Stimulated activated CD4-positive, alpha-beta T cell treated with anti-CD3 and anti-CD28 coated beads, Interleukin-12 subunit alpha, Interleukin-12 subunit beta, amount 100 ng/mL, for 4 hours (primary cell): ENCODE results near the gene SCFD1.
"Not testable (repeated sequence)": the region's sequence is repeated elsewhere in the genome, so short reads cannot be mapped to it uniquely, and the experiment has no call there.

Experiments used
- DNase-seq: peaks from one replicate; pipeline ENCODE4 v3.0.0-alpha.2; 2020

Gene SCFD1

DNA sequence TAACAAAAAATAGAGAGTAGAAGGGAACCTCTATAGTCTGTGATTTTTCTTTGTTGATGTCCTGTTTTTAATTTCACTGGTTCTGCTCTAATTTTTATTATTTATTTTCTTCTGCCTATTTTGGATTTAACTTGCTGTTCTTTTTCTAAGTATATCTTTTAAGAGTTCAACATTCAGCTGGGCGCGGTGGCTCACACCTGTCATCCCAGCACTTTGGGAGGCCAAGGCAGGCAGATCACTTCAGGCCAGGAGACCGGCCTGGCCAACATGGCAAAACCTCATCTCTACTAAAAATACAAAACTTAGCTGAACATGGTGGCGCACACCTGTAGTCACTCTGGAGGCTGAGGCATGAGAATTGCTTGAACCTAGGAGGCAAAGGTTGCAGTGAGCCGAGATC is 58.7 kb downstream of the SCFD1 start:
- not testable (repeated sequence) for DNase-seq

DNA sequence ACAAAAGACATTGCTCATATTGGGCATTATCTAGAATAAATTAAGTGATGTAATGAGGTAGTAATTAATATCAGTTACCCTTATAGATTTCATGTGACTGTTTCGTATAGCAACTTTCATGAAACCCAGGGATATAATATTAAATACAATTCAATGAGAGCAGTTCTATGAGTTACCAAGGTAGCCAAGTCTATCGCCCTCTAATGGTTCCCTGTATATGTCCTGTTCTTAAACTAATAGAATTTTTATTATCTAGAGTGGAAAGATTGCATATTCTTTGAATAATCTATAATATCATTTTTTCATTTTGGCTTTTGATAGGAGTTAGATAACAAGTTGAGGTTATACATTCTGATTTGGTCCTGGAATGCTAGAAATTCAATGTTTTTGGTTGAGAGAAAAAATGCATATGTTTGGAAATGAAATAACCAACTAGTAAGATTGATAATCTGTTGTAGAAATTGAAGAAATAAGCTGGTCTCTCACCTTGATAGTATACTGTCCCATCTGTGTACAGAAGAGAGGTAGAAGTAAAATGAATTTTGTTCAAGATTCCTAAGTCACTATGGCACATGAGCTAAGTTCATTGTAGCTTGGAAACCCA is 59.7 kb downstream of the SCFD1 start:
- DNase-seq = no peak

DNA sequence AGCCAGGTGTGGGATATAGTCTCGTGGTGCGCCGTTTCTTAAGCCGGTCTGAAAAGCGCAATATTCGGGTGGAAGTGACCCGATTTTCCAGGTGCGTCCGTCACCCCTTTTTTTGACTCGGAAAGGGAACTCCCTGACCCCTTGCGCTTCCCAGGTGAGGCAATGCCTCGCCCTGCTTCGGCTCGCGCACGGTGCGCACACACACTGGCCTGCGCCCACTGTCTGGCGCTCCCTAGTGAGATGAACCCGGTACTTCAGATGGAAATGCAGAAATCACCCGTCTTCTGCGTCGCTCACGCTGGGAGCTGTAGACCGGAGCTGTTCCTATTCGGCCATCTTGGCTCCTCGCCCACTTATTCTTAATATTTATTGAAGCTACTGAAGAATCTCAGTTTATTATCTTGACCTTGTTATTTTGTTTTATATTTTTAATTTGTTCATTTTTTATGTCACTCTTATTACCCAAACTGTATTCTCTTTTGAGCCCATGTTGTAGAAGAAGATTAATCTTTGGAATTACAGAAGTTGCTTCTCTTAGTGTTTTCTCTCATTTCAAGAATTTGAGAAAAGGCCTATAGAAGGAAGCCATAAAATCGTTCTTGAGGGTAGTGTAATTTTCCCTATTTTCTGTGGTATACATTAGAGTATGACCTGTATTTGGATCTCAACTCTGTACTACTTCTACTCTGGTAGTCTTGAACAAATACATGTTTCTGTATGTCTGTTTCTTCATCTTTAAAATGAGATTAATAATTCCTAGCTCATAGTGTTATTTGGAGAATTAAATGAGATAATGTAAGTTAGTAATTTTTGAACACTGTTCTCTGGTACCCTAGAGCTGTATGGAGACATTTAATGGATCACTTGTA is 68.6 kb downstream of the SCFD1 start:
- peak; percentile 1 for DNase-seq

DNA sequence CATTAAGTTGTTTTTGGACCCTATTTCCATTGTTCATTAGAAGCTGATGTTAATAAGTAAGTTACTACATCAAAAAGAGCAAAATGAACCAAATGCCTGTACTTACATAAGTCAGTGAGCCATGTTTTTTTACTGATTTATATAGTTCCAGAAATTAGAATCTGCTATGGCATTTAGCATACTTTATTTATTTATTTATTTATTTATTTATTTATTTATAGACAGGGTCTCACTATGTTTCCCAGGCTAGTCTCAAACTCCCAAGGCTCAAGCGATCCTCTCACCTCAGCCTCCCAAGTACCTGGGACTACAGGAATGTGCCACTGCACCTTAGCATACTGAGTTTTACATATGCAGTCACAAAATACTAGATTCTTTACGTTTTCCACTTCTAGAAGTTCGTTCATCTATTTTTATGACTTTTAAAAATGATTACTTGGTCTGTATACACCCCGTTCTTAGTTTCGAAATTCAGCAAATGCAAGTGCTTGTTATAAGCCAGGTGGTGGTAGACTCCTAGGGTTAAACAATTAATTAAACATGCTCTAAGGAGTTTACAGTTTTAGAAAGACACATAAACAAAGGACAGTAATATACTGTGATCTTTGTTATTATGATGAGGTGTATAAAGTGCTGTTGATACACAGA is 69.8 kb downstream of the SCFD1 start:
- DNase-seq = no peak

GRCh38 chr14:30692669-30693068 is 70.5 kb downstream of the SCFD1 start:
- DNase-seq = no peak

DNA sequence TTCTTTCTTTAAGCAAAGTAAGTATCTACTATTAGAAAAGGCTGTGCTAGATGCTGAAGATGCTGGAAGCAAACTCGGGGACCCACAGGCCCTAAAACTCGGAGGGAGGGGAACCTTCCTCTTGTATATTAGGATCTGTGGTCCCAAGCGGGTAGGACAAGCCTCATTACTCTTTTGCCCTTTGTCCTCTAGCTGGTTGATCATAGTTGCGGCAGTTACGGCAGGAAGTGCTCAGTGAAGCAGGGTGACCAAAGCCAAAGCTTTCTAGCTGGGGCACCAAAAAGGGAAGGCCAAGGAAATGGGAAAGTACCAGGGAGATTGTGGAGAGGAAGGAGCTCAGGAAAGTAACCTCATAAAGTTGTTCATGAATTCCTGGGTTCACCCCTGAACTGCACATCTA is 76.3 kb downstream of the SCFD1 start:
- no peak for DNase-seq

DNA sequence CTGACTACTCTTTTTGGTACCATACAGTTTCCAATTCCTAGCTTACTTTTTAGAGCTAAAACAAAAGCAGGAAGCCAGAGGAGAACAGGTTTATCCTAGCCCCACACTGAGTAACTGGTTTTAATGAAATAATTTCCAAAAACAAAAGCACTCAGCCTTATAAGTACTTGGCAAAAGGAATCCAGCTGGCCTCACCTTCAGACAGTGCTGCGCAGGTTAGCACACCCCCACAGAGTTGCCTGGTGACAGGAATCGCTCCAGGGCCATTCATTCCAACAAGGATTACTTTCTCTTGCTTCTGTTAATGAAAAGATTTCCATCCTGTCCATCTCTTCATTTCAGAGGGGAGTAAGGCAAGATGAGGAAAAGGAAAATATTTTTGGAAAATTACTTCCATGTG is 84.6 kb downstream of the SCFD1 start:
- DNase-seq = no peak

DNA sequence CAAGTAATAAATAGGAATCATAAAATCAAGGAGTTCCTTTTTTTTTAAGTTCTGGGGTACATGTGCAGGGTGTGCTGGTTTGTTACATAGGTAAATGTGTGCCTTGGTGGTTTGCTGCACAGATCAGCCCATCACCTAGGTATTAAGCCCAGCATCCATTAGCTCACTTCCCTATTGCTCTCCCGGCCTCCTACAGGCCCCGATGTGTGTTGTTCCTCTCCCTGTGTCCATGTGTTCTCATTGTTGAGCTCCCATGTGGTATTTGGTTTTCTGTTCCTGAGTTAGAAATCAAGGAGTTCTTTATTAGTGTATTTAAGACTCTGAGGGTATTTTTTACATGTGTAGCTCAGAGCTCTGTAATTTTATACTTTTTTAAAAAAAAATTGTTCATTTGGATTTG is 86.0 kb downstream of the SCFD1 start:
- no peak for DNase-seq

DNA sequence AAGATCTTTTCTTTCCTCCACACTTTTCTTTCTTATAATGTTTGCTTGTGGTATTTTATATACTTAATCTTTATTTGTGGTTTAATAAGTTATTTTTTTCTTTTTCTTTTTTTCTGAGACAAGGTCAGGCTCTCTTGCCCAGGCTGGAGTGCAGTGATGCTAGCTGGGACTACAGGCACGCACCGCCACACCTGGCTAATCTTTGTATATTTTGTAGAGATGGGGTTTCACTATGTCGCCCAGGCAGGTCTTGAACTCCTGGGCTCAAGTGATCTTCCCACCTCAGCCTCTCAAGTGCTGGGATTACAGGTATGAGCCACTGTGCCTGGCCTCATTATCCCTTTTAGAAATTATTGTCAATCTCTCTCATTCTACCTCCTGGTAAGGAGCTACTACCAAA is 87.1 kb downstream of the SCFD1 start:
- DNase-seq = no peak

DNA sequence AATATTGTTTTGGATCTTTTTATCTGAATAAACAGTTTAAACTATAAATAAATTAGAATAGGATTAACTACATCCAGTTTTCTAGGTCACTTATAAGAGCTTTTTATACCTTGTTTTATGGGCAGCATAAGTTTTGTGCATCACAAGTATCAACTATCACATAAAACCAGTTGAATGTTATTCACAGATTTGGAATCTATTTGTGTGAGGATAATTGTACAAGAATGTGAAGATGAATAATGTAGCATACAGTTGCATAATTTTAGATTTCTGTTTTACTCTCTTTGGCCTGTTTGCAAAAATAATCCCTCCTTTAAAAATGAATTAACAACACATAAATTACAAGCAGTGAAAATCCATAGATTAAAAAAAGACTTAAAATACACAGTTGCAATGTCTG is 88.8 kb downstream of the SCFD1 start:
- DNase-seq = no peak

- DNase-seq = no peak
Observed at GRCh38 chr14:30719137-30719536, 97.0 kb downstream of the SCFD1 start.

GRCh38 chr14:30725763-30726162 is 103.6 kb downstream of the SCFD1 start:
- DNase-seq = no peak

DNA sequence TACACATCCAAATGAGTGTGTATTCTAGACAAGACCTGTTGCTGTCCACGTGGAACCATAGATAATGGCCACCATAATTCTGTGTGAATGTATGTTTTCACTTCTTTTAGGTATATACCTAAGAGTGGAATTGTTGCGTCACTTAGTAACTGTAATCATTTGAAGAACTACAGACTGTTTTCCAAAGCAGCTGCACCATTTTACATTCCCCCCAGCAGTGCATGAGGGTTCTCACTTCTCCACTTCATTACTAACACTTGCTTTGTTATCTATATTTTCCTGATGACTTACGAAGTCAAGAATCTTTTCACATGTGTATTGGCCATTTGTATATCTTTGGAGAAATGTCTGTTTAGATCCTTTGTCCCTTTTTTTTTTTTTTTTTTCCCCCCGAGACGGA is 106.4 kb downstream of the SCFD1 start:
- DNase-seq = no peak

DNA sequence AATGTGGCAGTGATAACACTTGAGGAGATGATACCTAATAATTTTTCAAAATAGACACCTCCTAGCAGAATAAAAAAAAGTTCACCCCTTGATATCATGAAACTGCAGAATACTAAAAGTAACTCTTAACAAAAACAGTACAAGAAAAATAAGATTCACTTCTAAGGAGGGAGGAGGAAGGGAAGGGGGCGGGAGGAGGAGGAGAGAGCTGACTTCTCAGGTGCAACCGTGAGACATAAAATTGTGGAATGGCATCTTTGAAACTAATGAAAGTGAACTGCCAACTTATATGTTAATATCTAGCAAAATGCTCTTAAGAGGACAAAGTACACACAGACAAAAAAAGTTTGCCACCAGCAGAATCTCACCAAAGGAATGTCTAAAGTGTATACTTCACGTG is 115.8 kb downstream of the SCFD1 start:
- DNase-seq = no peak

GRCh38 chr14:30738978-30739377 is 116.9 kb downstream of the SCFD1 start:
- DNase-seq = no peak

DNA sequence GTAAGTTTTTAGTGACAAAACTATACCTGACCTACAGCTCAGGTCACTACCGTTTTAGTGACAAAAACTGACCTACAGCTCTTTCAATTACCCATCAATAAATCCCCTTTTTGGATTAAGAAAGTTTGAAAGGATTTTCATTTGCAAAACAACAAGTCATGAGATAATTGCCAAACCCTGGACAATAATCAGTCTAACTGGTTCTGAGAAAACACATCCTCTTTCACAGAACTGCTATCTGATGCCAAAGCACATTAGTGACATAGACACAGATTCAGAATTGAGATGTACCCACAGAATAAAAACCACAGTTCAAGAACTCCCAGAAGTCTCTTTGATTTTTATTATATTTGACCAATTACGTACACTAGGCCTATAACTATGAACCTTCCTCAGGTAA is 126.2 kb downstream of the SCFD1 start:
- no peak for DNase-seq

- DNase-seq = no peak
Observed at GRCh38 chr14:30751646-30752416, 129.7 kb downstream of the SCFD1 start.

DNA sequence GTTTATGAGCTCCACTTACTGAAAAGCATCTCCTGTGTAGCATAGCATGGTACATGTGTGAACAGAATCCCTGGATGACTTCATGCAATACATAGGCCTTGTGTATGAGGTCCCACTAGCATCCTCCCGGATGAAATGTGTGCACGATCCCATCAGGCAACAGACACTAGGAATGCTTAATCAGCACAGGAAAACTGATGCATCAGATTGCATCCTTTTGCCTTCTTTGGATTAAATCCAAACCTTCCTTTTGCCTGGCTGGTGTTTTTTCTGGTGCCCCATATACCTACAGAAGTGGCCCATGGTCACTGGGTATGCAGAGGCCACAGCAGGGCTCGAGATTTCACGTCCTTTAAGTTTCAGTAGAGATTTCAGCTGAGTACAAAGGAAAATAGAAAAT is 131.3 kb downstream of the SCFD1 start:
- no peak for DNase-seq

- DNase-seq = no peak
Observed at GRCh38 chr14:30754778-30755177, 132.7 kb downstream of the SCFD1 start.

DNA sequence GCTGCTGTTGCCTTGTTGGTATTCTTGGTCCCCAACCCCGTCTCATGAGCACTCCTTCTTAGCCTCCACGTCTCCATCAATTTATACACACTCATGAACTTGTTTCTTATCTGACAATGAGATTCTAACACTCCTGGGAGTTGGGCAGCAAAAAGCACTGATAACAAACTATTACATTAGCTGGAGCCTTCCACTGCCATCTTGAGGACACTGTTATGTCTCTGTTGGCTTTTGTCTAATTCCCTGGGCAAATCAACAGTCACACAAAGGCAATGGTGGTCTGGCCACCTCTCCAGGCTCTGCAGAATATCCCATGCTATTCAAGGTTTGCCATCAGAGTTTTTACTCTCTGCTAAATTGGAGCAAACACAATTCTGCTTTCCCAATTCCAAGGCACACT is 134.5 kb downstream of the SCFD1 start:
- DNase-seq = no peak

DNA sequence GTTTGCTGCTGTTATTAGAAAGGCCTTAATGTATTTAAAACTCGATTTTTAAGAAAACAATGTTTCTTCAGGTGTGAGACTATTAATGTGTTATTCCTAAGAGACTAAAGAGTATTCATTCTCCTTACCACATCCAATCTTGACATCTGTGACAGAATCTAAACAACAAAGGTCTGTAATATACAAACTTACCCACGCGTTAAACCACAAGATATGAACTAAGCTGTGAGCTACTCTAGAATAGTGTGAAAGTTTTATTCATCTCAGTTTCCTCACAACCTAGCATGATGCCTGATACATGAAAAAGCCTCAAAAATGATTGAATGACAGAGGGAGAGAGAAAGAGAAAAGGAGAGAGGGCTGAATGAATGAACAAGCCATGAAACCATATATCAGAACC is 135.0 kb downstream of the SCFD1 start:
- DNase-seq = no peak

DNA sequence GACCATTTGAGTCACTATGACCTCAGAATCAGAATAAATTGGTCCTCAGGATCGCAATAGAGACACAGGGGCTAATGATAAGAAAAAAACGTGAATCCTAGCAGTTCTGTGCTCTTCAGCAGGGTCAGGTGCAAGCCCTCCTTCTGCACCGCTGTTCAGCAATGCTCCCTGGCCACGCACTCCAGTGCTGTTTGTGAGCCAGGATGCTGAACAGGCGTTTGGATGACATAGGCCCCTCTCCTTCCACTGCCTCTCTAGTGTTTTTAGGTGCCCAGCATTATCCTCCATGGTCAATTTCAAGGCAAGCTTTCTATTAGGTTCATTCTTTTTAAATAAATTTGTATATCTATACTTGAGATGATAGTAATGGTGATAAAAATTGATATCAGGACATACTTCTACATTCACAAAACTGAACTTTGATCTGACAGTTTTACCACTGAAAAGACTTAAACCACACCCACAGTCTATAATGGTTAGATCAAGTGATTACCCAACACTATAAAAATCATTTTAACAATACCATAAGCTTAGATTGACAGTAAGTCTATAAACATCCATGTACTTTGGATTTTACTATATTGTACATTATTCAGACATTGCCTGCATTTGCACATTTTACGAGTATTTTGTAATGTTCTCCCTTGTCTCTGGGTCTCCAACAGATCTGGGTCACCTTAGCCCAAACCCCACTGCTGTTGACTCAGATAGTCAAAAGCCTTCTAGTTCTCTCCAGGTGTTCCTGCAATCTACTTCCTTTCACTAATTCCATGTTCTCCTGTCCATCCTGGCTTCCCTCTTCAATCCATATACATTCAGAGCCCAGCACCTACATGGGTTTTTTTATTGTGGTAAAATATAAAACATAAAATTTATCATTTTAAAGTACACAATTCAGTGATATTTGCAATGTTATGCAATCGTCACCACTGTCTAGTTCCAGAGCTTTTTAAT is 137.3 kb downstream of the SCFD1 start:
- no peak for DNase-seq
